Endometrium (tissue), 2 donors: ENCODE measurements around the gene NR2F1-AS1.

ENCODE experiments used
- FAIRE-seq: peaks from 2 replicates; lab custom pipeline; 2012; peaks lifted over from hg19 to GRCh38; lab: Jason Lieb, UNC
- donor health status: control.
- donor health status: control.

The NR2F1-AS1 gene

DNA sequence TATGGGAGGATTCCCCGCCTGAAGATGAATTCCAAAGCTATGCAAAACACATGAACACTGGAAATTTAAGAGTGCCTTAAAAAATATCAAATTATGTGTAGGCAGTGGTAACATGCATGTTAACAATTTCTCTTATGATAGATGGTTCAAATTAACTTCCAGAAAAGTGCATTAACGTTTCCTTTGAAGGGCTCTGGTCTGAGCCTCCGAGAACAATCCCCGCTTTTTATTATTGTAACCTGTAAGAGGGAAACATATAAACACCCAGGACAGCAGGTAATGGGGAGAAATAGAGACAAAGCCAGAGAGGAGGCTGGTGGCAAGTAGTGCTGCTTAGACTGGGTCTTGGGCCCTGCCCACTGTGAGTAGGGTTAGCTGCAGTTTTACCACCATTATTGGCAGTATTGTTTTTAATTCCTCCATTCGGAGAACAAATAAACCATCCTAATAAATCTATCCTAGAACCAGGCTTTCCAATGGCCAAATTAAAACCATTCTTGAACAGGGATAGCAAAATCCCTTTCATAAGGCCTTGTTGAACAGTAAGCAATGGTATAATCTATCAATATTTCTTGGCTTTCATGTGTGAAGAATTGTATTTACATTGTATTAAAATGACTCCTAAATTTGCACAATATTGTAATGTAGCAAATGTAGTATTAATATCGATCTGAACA lies 8.3 kb upstream of the NR2F1-AS1 start:
- FAIRE-seq = no peak

DNA sequence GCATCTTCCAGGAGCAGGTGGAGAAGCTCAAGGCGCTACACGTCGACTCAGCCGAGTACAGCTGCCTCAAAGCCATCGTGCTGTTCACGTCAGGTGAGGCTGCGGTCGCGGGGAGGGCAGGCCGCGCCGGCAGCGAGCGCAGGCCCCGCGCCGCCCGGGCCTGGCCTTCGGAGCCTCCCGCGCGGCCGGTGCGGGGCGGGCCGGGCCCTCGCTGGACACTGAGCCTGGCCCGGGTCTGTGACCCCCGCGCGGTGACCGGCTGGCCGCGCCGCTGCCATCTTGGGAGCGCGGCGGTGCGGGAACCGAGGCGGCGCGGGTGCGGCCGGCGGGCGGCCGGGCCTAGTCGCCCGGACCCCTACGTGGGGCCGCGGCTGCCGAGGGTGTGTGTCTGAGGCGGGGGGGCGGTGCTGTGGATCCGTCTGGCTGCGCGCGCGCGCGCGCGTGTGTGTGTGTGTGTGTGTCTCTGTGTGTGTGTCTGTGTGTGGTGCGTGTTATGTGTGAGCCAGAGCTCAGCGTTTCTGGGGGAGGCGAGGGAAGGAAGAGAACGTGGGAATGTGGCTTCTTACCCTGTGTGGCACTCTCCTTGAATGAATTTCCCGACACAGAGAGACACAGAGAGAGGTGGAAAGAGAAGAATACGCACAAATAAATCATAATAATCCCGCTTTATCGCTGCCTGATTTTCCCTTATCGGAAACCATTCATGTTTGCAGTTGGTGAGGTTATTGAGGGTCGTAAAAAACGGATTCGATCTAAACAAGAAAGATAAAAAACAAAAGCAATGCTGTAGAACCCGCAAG lies 7.5 kb upstream of the NR2F1-AS1 start:
- FAIRE-seq = no peak

DNA sequence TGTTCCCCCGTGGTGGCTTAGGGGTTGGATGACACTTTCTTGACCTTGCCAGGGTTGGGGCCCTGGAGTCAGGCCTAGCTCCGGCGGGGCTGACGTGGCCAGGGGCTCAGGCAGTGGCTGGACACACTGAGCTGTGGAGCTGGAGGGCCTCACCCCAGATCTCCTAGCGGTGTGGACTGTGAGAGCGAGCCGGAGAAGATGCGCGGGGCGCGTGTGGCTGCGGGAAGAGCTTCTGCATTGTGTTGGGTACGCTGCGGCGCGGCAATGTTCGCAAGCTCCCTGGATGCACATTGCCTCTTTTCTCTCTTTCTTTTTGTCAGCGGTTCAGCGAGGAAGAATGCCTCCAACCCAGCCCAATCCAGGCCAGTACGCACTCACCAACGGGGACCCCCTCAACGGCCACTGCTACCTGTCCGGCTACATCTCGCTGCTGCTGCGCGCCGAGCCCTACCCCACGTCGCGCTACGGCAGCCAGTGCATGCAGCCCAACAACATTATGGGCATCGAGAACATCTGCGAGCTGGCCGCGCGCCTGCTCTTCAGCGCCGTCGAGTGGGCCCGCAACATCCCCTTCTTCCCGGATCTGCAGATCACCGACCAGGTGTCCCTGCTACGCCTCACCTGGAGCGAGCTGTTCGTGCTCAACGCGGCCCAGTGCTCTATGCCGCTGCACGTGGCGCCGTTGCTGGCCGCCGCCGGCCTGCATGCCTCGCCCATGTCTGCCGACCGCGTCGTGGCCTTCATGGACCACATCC lies 6.8 kb upstream of the NR2F1-AS1 start:
- FAIRE-seq = no peak

DNA sequence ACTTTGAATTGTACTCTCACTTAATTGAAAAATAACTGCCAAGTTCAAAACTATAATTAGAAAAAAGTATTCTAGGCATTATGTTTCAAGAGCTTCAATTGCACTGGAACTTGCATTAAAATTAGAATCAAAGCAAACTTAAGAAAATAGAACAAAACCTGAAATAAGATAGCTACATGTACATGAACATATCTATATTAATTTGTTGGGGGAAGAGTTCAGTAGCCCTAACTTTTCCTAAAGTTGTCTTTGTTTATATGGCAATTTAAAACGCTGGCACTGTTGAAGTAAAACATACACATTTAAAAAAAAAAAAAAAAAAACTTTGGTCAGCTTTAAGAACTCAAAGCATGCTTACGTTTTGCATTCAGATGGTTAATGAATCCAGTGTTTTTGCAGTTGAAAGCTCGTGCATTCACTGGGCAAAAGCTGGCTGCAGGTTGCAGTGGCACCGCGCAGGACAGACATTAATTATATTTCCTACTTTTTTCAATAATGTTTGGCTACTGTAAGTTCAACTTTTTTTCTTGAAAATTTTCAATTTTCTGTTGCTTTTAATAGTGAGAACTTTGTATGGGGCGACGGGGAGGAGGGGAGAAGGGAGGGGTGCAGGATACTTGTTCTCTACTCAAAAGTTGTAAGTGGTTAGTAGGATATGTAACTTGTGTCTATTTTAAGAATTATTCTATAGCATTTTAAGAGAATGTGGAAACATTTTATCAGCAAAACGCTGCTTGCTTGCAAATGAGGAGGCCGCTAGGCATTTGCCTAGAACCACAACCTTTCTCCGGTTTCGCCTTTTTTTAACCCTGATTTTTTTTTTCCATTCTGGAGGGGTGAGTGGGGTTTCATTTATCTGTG lies 5.9 kb upstream of the NR2F1-AS1 start:
- no peak for FAIRE-seq

DNA sequence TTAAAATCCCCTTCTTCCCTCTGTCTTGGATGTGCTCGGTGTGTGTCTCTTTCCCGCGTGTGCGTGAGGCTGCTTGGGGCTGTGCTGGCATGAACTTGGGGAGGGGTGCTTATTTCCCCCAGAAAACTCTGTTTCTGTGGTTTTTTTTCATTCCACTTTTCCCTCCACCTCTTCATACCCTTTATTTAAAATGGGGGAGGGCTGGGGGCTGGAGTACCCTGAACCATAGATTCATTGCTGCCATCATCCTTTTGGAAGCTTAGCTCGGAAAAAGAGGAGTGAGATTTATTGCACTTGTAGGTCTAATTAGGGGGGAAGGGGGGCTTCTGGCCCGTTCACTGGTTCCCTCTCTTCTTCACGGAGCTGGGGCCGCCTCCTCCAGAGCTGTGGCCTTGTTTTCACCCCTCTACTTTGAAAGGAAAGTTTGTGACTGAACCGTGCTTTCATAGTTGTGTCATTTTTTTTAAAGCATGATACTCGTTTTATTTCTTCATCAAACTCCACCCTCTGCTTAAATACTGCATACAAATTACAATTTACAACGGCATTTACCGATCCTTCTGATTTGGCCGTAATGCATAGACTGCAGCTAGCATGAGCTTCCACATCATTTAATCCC lies 4.9 kb upstream of the NR2F1-AS1 start:
- FAIRE-seq = no peak

DNA sequence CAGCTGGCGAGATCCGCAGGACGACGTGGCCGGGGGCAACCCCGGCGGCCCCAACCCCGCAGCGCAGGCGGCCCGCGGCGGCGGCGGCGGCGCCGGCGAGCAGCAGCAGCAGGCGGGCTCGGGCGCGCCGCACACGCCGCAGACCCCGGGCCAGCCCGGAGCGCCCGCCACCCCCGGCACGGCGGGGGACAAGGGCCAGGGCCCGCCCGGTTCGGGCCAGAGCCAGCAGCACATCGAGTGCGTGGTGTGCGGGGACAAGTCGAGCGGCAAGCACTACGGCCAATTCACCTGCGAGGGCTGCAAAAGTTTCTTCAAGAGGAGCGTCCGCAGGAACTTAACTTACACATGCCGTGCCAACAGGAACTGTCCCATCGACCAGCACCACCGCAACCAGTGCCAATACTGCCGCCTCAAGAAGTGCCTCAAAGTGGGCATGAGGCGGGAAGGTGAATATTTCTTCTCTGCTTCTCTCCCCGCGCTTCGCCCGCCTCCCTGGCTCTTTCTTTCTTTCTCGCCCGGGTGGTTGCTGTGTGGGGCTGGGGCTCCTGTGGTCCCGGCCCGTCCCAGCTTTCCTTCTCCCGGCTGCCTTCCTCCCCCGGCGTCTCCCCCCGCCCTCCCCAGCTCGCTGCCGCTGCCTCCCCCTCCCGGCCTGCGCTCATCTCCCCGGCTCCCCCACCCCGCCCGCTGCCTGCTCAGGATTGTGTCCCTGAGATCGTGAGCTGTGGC lies 4.2 kb upstream of the NR2F1-AS1 start:
- FAIRE-seq = no peak

DNA sequence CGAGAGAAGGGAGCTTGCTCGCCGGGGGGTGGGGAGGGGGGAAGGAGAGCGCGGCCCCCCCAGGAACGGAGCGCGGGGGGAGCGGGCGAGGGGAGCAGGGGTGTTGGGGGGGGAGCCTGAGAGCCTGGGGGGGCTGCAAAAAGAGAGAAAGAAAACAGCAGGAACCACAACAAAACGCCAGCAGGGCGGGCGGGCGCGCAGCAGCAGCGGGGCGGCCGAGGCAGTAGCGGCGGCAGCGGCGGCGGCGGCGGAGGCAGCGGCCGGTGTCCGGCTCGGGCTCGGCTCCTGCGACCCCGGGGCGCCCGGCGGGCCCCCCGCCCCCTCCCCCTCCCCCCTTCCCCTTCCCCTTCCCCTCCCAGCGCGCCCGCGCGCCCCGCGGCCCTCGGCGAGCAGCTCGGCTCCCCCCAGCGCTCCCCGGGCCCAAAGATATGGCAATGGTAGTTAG lies 3.6 kb upstream of the NR2F1-AS1 start:
- no peak for FAIRE-seq

DNA sequence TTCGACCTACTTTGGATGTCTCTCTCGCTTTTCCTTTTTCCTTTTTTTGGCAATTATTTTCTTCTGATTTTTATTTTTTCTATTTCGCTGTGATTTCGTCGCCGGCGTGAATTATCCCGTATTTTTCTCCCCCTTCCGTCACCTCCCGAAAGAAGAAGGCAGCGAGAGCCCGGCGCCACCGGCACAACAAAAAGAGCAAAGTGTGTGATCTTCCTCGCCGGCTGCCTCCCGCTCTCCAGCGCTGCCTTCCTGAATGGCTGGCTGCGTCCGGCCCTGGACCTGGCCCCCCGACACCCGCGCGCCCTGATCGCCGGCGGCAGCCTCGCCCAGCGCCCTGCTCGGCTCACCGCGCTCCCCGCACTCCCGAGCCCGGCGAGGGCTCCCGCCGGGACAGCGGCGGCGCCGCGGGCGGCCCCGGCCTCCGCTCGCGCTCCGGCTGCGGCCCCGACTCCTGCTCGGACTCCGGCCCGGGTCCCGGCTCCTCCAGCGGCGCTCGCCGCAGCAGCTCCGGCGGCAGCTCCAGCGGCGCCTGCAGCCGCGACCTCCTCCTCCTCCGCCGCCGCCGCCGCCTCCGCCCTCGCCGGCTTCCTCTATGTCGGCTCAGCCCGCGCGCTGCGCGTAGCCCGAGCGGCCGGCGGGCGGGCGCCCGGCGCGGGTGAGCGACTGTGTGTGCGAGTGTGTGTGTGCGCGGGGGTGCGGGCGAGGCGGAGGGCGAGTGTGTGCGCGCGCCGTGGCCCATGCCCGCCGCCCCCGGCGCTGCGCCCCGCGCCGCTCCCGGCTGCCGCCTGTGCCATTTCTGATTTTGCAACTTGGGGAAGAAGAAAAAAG lies 3.0 kb upstream of the NR2F1-AS1 start:
- no peak for FAIRE-seq

DNA sequence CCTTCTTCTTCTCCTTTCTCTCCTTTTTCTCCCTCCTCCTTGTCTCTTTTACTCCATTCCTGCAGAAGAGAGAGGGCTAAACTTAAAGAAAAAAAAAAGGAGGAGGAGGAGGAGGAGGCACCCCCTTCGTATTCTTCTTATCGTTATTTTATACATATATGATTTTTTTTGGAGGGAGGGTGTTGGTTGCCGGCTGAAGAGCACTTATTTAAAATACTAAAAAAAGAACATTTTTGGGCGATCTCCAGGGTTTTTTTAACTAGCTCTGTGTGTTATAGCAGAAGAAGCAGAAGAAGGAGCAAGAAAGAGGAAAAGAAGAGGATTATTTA lies 2.4 kb upstream of the NR2F1-AS1 start:
- no peak for FAIRE-seq

DNA sequence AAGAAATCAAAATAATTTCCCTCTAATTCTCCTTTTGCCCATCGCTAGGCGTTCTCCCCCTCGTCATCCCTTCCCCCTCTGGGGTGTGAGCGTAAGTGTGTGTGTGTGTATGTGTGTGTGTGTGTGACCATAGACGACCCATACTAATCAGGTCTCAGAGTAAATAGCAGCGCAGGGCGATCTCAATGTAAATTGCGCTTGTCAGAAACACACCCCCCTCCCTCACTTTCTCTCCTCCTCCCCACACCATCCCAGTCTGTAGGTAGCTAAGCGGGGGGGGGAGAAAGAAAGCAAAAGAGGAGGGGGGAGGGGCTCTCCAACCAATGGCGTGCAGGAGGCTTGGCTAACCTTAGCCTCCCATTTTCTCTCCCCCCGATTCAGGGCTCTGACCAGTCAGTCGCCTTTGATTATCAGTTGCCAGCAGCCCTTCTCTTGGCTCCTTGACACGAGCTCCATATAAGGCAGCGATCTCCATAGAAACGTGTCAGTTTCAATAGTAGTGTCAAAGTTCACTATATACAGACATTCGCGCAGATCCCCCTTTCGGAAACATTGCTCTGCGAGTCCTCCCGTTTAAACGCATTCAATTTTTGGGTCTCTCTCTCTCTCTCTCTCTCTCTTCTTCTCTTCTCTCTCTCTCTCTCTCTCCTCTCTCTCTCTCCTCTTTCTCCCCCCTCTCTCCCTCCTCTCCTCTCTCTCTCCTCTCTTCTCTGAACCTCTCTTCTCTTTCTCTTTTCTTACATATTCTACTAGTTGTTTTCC lies 1.8 kb upstream of the NR2F1-AS1 start, which contains the start of gene NR2F1:
Gene NR2F1, plus strand, starts transcription at position 546 of the 762 bp plus-strand sequence. CDS start 1,802 bp downstream, outside the sequence.
- peak; percentile 31 for FAIRE-seq

DNA sequence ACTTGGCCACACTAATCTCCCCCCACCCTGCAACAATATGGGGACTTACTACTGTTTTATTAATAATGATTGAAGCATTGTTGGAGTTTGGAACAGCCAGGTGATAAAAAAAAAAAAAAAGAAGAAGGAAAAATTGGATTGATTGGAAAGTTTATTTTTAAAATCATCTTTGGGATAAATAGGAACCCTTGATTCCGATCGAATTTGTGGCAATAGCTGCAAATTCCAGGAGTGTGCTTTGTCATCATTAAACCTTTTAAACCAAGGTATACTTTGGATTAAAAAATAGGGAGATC lies 1.1 kb upstream of the NR2F1-AS1 start:
- peak; percentile 26 for FAIRE-seq

DNA sequence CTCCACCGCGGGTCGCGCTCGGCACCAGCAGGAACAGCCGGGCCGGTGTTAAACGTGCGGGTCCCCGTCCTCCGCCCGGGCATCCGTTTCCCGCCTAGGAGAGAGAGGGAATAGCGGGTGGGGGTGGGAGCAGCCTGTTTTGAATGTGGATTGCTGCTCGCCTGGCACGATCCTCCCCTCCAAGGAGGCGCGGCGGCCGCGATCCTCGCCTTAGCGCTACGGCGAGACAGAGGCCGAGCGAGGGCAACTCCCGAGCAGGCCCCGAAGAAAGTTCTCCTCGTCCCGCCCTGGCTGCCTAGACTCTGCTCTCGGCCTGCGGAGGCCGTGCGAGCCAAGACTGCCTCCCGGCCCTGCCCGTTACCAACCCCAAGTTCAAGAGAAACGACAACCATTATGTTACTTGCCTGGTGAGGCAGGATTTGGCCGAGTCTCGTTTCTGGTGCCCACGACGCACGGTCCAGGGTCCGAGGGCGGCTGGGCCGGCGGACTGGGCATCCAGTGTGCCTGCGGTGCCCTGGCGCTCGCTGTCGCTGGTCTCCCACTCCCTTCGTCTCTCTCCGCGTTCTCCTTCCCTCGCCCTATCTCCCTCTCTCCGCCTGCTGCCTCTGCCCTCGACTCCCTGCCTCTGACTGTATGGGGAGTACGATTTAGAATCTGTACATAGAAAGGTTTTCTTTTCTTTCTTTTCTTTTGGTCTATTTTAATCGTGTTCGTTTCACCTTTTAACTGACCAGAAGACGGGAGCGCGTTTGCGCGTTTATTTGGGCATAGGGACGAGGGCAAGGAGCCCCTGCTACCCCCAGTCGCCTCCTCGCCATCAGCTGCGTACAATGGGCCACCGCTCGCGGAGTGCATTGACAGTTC lies 724 bp downstream of the NR2F1-AS1 start:
- no peak for FAIRE-seq

DNA sequence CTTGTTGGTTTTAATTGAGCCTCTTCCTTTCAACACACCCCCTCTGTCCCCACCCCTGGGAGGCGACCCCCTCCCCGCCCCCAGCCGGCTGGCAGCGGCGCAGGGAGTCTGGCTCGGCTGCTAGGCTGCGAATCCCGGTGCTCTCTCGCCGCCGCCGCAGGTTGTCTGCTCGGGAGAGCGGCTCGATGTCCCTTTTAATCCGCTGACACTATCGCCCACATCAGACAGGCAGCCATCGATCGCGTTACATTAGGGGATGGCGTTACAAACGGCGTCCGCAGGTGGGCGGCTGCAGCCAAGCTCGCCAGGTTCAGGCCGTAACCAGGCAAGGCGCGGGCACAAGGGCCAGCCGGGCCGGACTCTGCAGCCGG lies 1.3 kb downstream of the NR2F1-AS1 start:
- no peak for FAIRE-seq

DNA sequence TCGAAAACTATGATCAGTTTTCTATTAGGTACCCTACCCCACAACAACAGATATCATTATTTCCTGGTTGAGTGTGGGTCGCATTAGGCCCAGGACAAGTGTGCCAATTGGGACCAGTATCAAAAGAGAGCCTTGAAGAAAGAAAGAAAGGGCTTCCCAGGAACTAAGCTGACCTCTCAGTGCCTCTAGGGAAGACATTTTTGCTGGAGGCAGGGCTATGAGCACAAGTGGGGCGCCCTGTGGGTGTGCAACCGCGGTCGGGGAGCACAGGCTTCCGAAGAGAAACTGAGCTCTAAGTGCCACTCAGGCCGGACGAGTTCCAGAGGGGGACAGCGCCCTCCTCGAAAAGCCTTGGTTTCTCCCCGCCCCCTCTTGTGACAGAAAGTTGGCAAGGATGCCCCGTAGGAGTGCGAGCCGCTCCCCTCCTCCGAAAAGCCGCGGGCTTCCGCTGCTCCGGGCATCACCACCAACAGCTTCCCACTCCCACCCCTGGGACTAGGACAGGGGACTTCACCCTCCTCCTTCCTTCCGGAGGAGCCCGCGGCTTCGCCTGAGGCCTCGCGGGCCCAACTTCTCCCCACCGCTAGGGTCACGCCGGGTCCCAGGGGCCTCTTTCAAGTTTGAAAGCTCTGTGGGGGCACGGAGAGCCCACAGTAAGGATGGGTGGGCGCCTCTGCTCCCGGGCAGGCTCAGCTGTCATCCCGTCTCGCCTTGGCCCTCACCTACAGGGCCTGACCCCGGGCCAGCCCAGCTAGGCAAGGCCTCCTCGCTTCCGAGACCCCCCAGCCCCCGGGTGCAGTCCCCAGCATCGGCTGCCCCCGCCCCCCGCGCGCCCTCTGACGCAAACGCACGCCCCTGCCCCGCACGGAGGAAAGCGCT lies 2.0 kb downstream of the NR2F1-AS1 start:
- no peak for FAIRE-seq

DNA sequence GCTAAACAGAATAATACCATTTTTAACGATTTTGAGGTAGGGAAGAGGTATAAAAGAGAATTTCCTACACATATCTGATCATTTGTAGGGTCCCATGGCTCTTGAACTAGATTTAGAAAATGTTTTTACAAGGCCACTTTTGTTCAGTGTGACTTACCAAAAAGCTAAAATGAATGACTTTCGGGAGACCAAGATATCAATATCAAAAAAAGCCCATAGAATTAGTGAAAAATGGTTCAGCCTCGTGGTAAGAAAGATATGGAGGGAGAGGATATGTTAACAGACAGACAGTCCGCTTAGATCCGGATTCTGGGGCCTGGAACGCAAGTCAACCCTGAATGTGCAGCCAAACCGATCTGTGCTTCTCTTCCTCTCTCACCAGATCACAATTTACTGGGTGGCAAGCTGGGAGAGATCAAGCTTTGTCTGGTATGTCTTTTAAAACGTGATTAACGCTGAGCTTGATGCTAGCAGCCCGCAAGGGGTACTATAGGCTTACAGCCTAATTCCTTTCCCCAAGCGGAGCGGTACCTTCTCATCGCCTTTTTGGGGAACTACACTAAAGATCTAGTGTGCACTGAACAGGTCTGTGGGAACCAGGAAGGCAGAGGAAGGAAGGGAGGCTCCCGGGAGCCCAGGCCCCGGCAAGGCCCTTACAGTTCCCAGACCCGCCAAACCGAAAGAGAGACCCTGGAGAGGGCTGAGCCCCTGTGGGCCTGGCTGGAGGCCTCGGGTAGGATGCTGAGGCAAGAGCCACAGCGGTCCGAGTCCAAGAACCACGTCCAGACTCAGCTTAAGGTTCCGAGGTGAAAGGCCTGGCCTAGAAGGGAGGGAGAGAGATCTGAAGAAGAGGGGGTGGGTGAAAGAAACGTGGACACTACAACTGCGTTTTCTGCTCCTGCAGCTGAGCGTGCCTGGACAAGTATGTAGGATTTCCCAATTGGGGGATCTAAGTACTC lies 2.9 kb downstream of the NR2F1-AS1 start:
- no peak for FAIRE-seq
